Body of pancreas (tissue), 4 donors: Measurements from ENCODE around the gene CMTM3.

ENCODE experiments used
- CTCF ChIP-seq, 7 experiments: fragments of 450-650 bp in 4 of 7; fragments of 200-600 bp in 3 of 7; sonication (generic) in 3 of 7; IDR thresholded peaks; one replicate each; pipeline ENCODE4 v1.5.1; 2016 to 2019; ENCODE audit warnings: antibody characterized with exemption in 7 of 7
- POLR2A ChIP-seq, 3 donors: fragments of 450-650 bp; IDR thresholded peaks; one replicate each; pipeline ENCODE4 v1.6.1; 2016; ENCODE audit warnings: antibody characterized with exemption in 3 of 3, mild to moderate bottlenecking in 2 of 3

- TF ChIP-seq CTCF (IDR thresholded peaks at IDR 0.05) (no peak), POLR2A (IDR thresholded peaks at IDR 0.05) (no peak)
These were observed 15.3 kb downstream of the CMTM3 start for GRCh38 chr16:66619534-66620428.
